Ishikawa (cell line): ENCODE measurements around the gene FAM120A.

Experiments
- CEBPB ChIP-seq: IDR thresholded peaks from 2 replicates; pipeline ENCODE4 v1.6.1; 2012
- CREB1 ChIP-seq: IDR thresholded peaks from 2 replicates; pipeline ENCODE4 v1.6.1; 2012; ENCODE audit warnings: low read depth
- EGR1 ChIP-seq: IDR thresholded peaks from 2 replicates; pipeline ENCODE4 v1.6.1; 2012
- EP300 ChIP-seq: IDR thresholded peaks from 2 replicates; pipeline ENCODE4 v1.6.1; 2012; ENCODE audit warnings: borderline replicate concordance
- FOXM1 ChIP-seq: IDR thresholded peaks from 2 replicates; pipeline ENCODE4 v1.6.1; 2012; ENCODE audit warnings: low read depth, borderline replicate concordance
- NFIC ChIP-seq: IDR thresholded peaks from 2 replicates; pipeline ENCODE4 v1.6.1; 2012
- RAD21 ChIP-seq: IDR thresholded peaks from 2 replicates; pipeline ENCODE4 v1.6.1; 2012; ENCODE audit warnings: low read depth
- REST ChIP-seq: IDR thresholded peaks from 2 replicates; pipeline ENCODE4 v1.6.1; 2012; ENCODE audit warnings: low read depth, mild to moderate bottlenecking
- TAF1 ChIP-seq: IDR thresholded peaks from 2 replicates; pipeline ENCODE4 v1.6.1; 2012; ENCODE audit warnings: low read depth, mild to moderate bottlenecking
- TCF12 ChIP-seq: IDR thresholded peaks from 2 replicates; pipeline ENCODE4 v1.6.1; 2012; ENCODE audit warnings: low read depth
- TEAD4 ChIP-seq: IDR thresholded peaks from 2 replicates; pipeline ENCODE4 v1.6.1; 2012
- USF1 ChIP-seq: IDR thresholded peaks from 2 replicates; pipeline ENCODE4 v1.6.1; 2012
- YY1 ChIP-seq: IDR thresholded peaks from 2 replicates; pipeline ENCODE4 v1.6.1; 2012; ENCODE audit warnings: low read depth
- ZBTB7A ChIP-seq: IDR thresholded peaks from 2 replicates; pipeline ENCODE4 v1.6.1; 2012; ENCODE audit warnings: low read depth
- TF ChIP-seq, protein P1 (sequence below): IDR thresholded peaks from 2 replicates; pipeline ENCODE4 v1.6.1; 2012

The FAM120A gene

GRCh38 chr9:93599571-93600403, 148.3 kb downstream of the FAM120A start:
- no peak for TF ChIP-seq YY1
- no peak for TF ChIP-seq CEBPB
- no peak for TF ChIP-seq TAF1
- no peak for TF ChIP-seq EGR1
- TF ChIP-seq, protein P1, sequence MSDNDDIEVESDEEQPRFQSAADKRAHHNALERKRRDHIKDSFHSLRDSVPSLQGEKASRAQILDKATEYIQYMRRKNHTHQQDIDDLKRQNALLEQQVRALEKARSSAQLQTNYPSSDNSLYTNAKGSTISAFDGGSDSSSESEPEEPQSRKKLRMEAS, result no peak
- TF ChIP-seq CREB1, result no peak
- TF ChIP-seq USF1, result no peak
- TF ChIP-seq EP300, result no peak

GRCh38 chr9:93600504-93600903, 149.0 kb downstream of the FAM120A start:
- TF ChIP-seq ZBTB7A, result no peak

DNA sequence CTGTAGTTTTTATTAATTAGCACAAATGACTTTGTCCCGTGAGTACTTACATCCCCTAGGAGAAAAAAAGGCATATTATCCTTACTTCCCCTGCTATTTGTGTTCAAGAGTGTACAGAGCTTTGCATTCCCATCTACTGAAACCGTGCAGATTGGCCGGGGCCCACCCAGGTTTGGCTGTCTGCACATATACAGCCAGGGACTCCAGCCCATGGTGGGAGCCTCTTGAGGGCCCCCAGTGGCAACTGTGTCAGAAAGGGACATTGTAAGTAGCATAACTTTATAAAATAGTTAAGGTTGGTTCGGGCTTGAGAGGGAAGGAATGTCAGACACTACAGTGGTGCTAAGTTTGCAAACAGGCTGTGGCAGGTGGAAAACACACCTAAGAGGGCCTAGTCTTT, 149.6 kb downstream of the FAM120A start:
- TF ChIP-seq ZBTB7A, result no peak

DNA sequence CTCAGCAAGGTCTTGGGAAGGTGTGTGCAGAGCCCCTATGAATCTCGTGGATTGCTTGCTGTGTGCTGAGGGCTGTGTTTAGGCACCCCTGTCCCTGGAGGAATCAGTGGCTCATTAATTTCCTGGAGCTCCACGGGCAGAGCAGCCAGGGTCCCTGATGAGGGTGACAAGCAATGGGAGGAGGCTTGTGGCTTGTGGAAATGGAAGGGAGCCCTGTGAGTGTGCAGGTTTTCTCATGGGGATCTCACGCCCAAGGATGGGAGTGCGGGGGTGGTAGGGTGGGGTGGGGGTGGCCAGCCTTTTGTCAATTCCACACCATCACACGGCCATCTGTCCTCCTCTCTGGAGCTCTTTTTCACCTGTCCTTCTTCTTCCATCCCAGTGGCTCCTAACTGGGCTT, 150.2 kb downstream of the FAM120A start:
- TF ChIP-seq, protein P1, result no peak
- TF ChIP-seq USF1 (no peak), TCF12 (no peak), TAF1 (no peak)

- no peak for TF ChIP-seq REST
- no peak for TF ChIP-seq RAD21
- no peak for TF ChIP-seq FOXM1
- TF ChIP-seq, protein P1, result no peak
- no peak for TF ChIP-seq CEBPB
Measured at GRCh38 chr9:93603011-93603410, 151.5 kb downstream of the FAM120A start.

DNA sequence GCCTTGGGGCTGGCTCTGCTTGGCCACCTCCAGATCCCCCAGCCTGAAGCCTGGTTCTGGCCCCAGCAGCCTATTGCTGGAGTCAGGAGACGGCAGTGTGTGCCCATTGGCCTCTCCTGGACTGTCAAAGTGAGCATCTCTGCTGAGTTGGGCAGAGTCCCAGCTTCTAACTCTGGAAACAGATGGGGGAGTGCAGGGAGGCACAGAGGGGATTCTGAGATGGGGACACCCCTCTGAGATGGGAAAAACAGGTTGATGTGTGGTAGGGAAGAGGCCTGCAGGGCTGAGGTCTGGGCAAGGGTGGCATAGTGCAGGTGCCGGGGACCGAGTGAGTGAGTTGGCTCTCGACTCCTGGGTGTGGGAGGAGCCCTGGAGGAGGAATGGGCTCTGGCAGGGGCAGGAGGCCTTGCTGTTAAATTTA, 152.4 kb downstream of the FAM120A start:
- TF ChIP-seq EGR1, result no peak
- no peak for TF ChIP-seq RAD21
- no peak for TF ChIP-seq CREB1
- TF ChIP-seq TEAD4, result no peak
- TF ChIP-seq EP300, result no peak
- no peak for TF ChIP-seq USF1
- TF ChIP-seq TAF1, result no peak
- TF ChIP-seq CEBPB, result no peak
- TF ChIP-seq YY1, result no peak
- TF ChIP-seq, protein P1, result no peak
- TF ChIP-seq FOXM1, result no peak
- no peak for TF ChIP-seq NFIC
- no peak for TF ChIP-seq REST
- no peak for TF ChIP-seq ZBTB7A
- no peak for TF ChIP-seq TCF12
